Left ventricle myocardium inferior (tissue), 1 donor: ENCODE results near the gene PRKACA. TPM values are rescaled to one million over a fixed set of nuclear protein-coding genes. Genes with fewer than 3 reads are reported as not detected.

ENCODE experiments used
- DNase-seq: peaks from one replicate; pipeline ENCODE4 v3.0.0-alpha.2; 2020
- H3K27ac ChIP-seq: fragments of 200-600 bp; replicated peaks from 2 replicates; pipeline ENCODE4 v1.8.0; 2021
- H3K27me3 ChIP-seq: fragments of 200-600 bp; 2 replicates; pipeline ENCODE4 v1.8.0; 2021; ENCODE audit warnings: low read depth
- H3K36me3 ChIP-seq: fragments of 200-600 bp; 2 replicates; pipeline ENCODE4 v1.8.0; 2021
- H3K4me1 ChIP-seq: fragments of 200-600 bp; 2 replicates; pipeline ENCODE4 v1.8.0; 2021
- H3K4me3 ChIP-seq: fragments of 200-600 bp; 2 replicates; pipeline ENCODE4 v1.8.0; 2021; ENCODE audit warnings: mild to moderate bottlenecking, moderate library complexity
- H3K9me3 ChIP-seq: fragments of 200-600 bp; replicated peaks from 2 replicates; pipeline ENCODE4 v1.8.0; 2021
- intact Hi-C: fragments of 100-400 bp; cut with micrococcal nuclease; formaldehyde crosslinking; loops from one replicate; pipeline ENCODE4 v1.11.0; 2022
- total RNA-seq: library from RNA; stranded (reverse); fragmentation: NEBNext Ultra II Directional; extraction: Animal tissue kit (Norgen Biotek cat#: 25700); gene quantifications from one replicate; pipeline ENCODE4 v1.2.1, GENCODE V29; 2021
- TF ChIP-seq, protein P1 (sequence below): fragments of 200-600 bp; IDR thresholded peaks from 2 replicates; pipeline ENCODE4 v1.8.0; 2021; ENCODE audit warnings: antibody characterized with exemption, mild to moderate bottlenecking, borderline replicate concordance
- donor health status: DM: no; HTN: yes; CAD: no; lungs with severe emphysema.

Gene PRKACA
- total RNA-seq, 1 donor from 2014 or later, result 465 TPM

DNA sequence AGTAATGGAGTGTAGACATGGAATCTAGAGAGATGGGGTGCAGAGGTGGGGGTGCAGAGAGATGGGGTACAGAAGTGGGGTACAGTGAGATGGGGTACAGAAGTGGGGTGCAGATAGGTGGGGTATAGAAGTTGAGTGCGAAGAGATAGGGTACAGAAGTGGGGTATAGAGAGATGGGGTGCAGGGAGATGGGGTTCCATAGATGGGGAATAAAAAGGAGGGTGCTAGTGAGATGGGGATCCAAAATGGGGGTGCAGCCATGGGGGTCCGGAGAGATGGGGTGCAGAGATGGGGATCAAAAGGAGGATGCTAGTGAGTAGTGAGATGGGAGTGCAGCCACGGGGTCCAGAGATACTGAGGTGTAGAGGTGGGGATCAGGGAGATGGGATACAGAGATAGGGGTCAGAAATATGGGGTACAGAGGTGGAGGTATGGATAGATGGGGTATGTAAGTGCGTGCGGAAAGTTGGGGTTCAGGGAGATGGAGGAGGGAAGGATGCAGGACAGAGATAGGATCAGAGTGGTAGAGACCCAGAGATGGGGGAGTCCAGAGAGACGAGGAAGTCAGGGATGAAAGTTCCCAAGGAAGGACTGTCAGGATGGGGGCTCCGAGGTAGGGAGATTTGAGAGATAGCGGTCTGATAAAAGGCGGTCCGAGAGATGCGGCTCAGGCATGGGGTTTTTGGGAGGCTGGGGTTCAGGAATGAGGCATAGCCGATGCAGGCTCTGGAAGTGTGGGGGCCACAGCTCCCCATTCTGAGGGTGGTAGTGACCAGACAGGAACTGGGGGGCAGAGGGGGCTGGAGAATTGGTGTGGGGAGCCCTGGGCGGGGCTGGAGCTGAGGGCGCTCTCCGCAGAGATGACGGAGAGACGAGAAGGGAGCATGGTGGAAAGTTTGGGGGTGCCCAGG is 59.1 kb downstream of the PRKACA start:
- TF ChIP-seq, protein P1, sequence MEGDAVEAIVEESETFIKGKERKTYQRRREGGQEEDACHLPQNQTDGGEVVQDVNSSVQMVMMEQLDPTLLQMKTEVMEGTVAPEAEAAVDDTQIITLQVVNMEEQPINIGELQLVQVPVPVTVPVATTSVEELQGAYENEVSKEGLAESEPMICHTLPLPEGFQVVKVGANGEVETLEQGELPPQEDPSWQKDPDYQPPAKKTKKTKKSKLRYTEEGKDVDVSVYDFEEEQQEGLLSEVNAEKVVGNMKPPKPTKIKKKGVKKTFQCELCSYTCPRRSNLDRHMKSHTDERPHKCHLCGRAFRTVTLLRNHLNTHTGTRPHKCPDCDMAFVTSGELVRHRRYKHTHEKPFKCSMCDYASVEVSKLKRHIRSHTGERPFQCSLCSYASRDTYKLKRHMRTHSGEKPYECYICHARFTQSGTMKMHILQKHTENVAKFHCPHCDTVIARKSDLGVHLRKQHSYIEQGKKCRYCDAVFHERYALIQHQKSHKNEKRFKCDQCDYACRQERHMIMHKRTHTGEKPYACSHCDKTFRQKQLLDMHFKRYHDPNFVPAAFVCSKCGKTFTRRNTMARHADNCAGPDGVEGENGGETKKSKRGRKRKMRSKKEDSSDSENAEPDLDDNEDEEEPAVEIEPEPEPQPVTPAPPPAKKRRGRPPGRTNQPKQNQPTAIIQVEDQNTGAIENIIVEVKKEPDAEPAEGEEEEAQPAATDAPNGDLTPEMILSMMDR, result no peak
- H3K4me1 ChIP-seq, result peaks cover 18% of the 10 kb centered on the region
- no peak for DNase-seq
- no peak overlapping the region for H3K27ac ChIP-seq
- peaks cover 65% of the 10 kb centered on the region for H3K27me3 ChIP-seq
- H3K36me3 ChIP-seq, result no peaks in the 10 kb centered on the region
- H3K4me3 ChIP-seq, result no peak overlapping the region
- peaks cover 1% of the 10 kb centered on the region for H3K9me3 ChIP-seq
- intact Hi-C loops, result no loop called here

GRCh38 chr19:14056741-14057356 is 60.7 kb downstream of the PRKACA start:
- peaks cover 54% of the 10 kb centered on the region for H3K27me3 ChIP-seq
- no peak overlapping the region for H3K27ac ChIP-seq
- intact Hi-C loops, result no loop called here
- H3K4me1 ChIP-seq, result peaks cover 18% of the 10 kb centered on the region
- H3K4me3 ChIP-seq, result peak overlapping the region; percentile 56
- H3K9me3 ChIP-seq, result peaks cover 10% of the 10 kb centered on the region
- peaks cover 2% of the 10 kb centered on the region for H3K36me3 ChIP-seq
- DNase-seq, result no peak
- TF ChIP-seq, protein P1, result no peak

GRCh38 chr19:14056069-14056666 is 61.4 kb downstream of the PRKACA start:
- H3K4me1 ChIP-seq, result peaks cover 18% of the 10 kb centered on the region
- H3K27me3 ChIP-seq, result peaks cover 47% of the 10 kb centered on the region
- peaks cover 2% of the 10 kb centered on the region for H3K36me3 ChIP-seq
- no peak for DNase-seq
- TF ChIP-seq, protein P1, result no peak
- no peak overlapping the region for H3K27ac ChIP-seq
- peaks cover 10% of the 10 kb centered on the region for H3K9me3 ChIP-seq
- H3K4me3 ChIP-seq, result no peak overlapping the region
- intact Hi-C loops, result no loop called here

DNA sequence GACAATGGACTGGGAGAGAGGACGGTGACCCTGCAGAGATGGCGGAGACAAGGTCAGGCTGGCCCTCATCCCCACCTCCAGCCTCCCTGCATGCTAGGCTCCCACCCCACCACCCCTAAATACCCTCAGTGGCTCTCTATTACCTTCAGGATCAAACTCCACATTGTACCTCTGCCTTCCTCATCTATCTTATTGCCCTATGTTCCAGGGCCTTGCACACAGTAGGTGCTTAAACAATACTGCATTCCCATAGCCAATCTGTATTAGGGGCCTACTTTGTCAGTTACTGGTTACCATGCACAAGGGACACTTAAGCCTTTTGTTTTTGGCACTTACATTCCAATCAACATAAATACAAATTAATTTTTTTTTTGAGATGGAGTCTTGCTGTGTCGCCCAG is 62.2 kb downstream of the PRKACA start:
- H3K4me1 ChIP-seq, result peaks cover 18% of the 10 kb centered on the region
- no peak overlapping the region for H3K27ac ChIP-seq
- no peak overlapping the region for H3K4me3 ChIP-seq
- intact Hi-C loops, result no loop called here
- peaks cover 10% of the 10 kb centered on the region for H3K9me3 ChIP-seq
- H3K36me3 ChIP-seq, result peaks cover 10% of the 10 kb centered on the region
- DNase-seq, result no peak
- peaks cover 40% of the 10 kb centered on the region for H3K27me3 ChIP-seq
- TF ChIP-seq, protein P1, result no peak

DNA sequence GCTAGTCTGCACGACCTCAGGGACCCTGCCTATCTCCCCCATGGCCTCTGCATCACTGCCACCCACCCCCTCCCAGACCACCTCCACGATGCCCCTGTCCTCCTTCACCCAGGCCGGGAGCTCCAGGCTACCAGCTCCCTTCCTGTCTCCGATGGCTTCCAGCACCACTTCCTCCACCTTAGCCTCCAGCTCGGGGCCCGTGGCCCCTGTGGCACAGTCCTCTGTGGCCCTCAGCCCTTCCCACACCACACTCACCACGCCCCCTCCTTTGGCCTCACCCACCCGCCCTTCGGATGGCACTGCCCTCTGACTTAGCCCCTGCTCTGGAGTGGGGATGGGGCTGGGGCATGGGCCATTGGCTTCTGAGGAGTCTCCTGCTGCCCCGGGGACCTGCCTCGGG is 62.8 kb downstream of the PRKACA start:
- Histone ChIP-seq H3K4me3 (no peak overlapping the region), H3K9me3 (peaks cover 10% of the 10 kb centered on the region), H3K36me3 (peaks cover 10% of the 10 kb centered on the region), H3K4me1 (peaks cover 18% of the 10 kb centered on the region), H3K27me3 (peaks cover 33% of the 10 kb centered on the region), H3K27ac (no peak overlapping the region)
- TF ChIP-seq, protein P1, result no peak
- DNase-seq, result no peak
- intact Hi-C loops, result no loop called here
